HepG2 (cell line): Measurements from ENCODE around the gene SLC44A5.

ENCODE experiments used
- CREM ChIP-seq, 2 experiments: sonication (generic) in 1 of 2; formaldehyde crosslinking in 1 of 2; IDR thresholded peaks; 2 replicates each; pipeline versions ENCODE4 v1.4.0 to v1.6.1; 2016 to 2020; ENCODE audit warnings: antibody characterized with exemption in 1 of 2, mild to moderate bottlenecking in 1 of 2, missing genetic modification reagents in 1 of 2
- CSRNP2 ChIP-seq: sonication (generic); formaldehyde crosslinking; conservative IDR thresholded peaks from 2 replicates; pipeline ENCODE4 v1.8.0; 2022; ENCODE audit warnings: low read depth, missing genetic modification reagents
- CTCF ChIP-seq: sonication (generic); formaldehyde crosslinking; IDR thresholded peaks from 2 replicates; pipeline ENCODE4 v1.5.0; 2020; ENCODE audit warnings: mild to moderate bottlenecking, missing genetic modification reagents, moderate library complexity
- EZH2 ChIP-seq: conservative IDR thresholded peaks from 2 replicates; pipeline ENCODE4 v1.6.1; 2012; ENCODE audit warnings: mild to moderate bottlenecking, low read depth, low read length, moderate library complexity
- PREB ChIP-seq: sonication (generic); formaldehyde crosslinking; IDR thresholded peaks from 2 replicates; pipeline ENCODE4 v1.4.0; 2020; ENCODE audit warnings: missing genetic modification reagents
- RARA ChIP-seq: IDR thresholded peaks from 2 replicates; pipeline ENCODE4 v1.6.1; 2016; ENCODE audit warnings: missing genetic modification reagents, missing compliant biosample characterization
- SMAD3 ChIP-seq: sonication (generic); formaldehyde crosslinking; IDR thresholded peaks from 2 replicates; pipeline ENCODE4 v1.4.0; 2020; ENCODE audit warnings: missing genetic modification reagents
- THAP7 ChIP-seq: sonication (generic); formaldehyde crosslinking; IDR thresholded peaks from 2 replicates; pipeline ENCODE4 v1.8.1; 2023; ENCODE audit warnings: mild to moderate bottlenecking, missing genetic modification reagents
- ZNF572 ChIP-seq: sonication (generic); formaldehyde crosslinking; IDR thresholded peaks from 2 replicates; pipeline ENCODE4 v1.5.1; 2020; ENCODE audit warnings: mild to moderate bottlenecking, missing genetic modification reagents
- TF ChIP-seq, protein P1 (sequence below): sonication (generic); formaldehyde crosslinking; IDR thresholded peaks from 2 replicates; pipeline ENCODE4 v1.4.0; 2020; ENCODE audit warnings: mild to moderate bottlenecking, missing genetic modification reagents

GRCh38 chr1:75211648-75212047 lies 399.3 kb downstream of the SLC44A5 start:
- TF ChIP-seq CTCF (CRISPR knock-in tag) = no peak
- no peak for TF ChIP-seq PREB (CRISPR knock-in tag)
- TF ChIP-seq, protein P1, sequence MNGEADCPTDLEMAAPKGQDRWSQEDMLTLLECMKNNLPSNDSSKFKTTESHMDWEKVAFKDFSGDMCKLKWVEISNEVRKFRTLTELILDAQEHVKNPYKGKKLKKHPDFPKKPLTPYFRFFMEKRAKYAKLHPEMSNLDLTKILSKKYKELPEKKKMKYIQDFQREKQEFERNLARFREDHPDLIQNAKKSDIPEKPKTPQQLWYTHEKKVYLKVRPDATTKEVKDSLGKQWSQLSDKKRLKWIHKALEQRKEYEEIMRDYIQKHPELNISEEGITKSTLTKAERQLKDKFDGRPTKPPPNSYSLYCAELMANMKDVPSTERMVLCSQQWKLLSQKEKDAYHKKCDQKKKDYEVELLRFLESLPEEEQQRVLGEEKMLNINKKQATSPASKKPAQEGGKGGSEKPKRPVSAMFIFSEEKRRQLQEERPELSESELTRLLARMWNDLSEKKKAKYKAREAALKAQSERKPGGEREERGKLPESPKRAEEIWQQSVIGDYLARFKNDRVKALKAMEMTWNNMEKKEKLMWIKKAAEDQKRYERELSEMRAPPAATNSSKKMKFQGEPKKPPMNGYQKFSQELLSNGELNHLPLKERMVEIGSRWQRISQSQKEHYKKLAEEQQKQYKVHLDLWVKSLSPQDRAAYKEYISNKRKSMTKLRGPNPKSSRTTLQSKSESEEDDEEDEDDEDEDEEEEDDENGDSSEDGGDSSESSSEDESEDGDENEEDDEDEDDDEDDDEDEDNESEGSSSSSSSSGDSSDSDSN (CRISPR knock-in tag) = no peak
- no peak for TF ChIP-seq CSRNP2
- no peak for TF ChIP-seq ZNF572
- no peak for TF ChIP-seq RARA (CRISPR knock-in tag)
- TF ChIP-seq SMAD3 = no peak
- TF ChIP-seq THAP7 (CRISPR knock-in tag) = no peak
- no peak for TF ChIP-seq EZH2
- no peak for TF ChIP-seq CREM (IDR thresholded peaks at IDR 0.05)
- no peak for TF ChIP-seq CREM (CRISPR knock-in tag; IDR thresholded peaks at IDR 0.05)
